HL-60 (cell line): ENCODE data around the gene STRA6.

Experiments
- DNase-seq, 2 experiments: peaks; one replicate each; pipeline ENCODE4 v3.0.0-alpha.2; 2010 to 2020; ENCODE audit warnings: low read depth in 1 of 2, low spot score in 1 of 2
- H3K27ac ChIP-seq: fragments of 250-450 bp; sonication (Bioruptor Pico); replicated peaks from 2 replicates; pipeline ENCODE4 v1.5.1; 2020; ENCODE audit warnings: mild to moderate bottlenecking, moderate library complexity
- H3K27me3 ChIP-seq: fragments of 250-450 bp; sonication (Bioruptor Pico); 2 replicates; pipeline ENCODE4 v1.5.1; 2021; ENCODE audit warnings: mild to moderate bottlenecking, moderate library complexity; ENCODE audit not compliant: insufficient read depth, poor library complexity, severe bottlenecking
- H3K4me3 ChIP-seq: replicated peaks from 2 replicates; pipeline ENCODE4 v1.5.1; 2011; ENCODE audit warnings: mild to moderate bottlenecking, control low read depth, low read length; ENCODE audit not compliant: insufficient read depth
- GABPA ChIP-seq: IDR thresholded peaks from 2 replicates; pipeline ENCODE4 v1.6.1; 2012; ENCODE audit warnings: low read depth
- POLR2AphosphoS5 ChIP-seq: IDR thresholded peaks from 2 replicates; pipeline ENCODE4 v1.6.1; 2012; ENCODE audit warnings: low read depth
- SPI1 ChIP-seq: IDR thresholded peaks from 2 replicates; pipeline ENCODE4 v1.6.1; 2012; ENCODE audit warnings: low read depth, mild to moderate bottlenecking, borderline replicate concordance
- TF ChIP-seq, protein P1 (sequence below): IDR thresholded peaks from one replicate; pipeline ENCODE4 v1.5.1; 2011; ENCODE audit warnings: low read length, control low read depth, inconsistent platforms; ENCODE audit not compliant: insufficient read depth
- TF ChIP-seq, protein P2 (sequence below): IDR thresholded peaks from 2 replicates; pipeline ENCODE4 v1.6.1; 2012; ENCODE audit warnings: low read depth; ENCODE audit not compliant: insufficient replicate concordance

The STRA6 gene

DNA sequence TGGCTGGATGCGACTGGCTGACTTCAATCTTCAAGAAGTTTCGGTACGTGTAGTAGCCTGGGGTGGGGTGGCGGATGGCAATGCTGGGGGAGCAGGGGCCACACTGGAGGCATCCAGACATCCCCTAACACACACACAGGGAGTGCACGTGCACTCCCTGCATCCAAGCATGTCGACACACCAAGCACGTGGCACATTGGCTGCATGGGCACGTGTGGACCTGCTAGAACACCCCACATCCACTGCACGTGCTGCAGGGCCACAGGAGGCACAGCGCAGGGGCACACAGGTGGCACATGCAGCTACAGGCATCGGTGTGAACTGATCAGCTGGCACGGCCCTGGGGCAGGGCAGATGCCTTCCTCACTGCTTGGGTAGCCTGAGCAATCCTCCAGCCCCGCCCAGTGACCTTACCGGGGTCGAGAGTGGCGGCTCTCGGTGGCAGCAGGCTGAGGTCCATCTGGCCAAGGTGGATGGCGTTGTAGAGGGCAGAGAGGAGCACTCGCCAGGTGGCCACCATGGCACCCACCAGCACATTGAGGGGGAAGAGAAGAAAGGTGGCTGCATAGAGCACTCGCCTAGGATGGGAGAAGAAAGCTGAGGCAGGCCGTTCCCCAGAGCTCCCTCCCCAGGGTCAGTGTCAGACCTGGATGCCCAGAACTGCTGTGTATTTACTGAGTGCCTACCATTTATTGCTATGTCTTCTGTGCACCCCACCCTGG lies 21.5 kb downstream of the STRA6 start:
- Histone ChIP-seq H3K4me3 (no peak overlapping the region), H3K27me3 (no peaks in the 10 kb centered on the region), H3K27ac (no peak overlapping the region)
- no peak for DNase-seq
- TF ChIP-seq GABPA (no peak), SPI1 (no peak), POLR2AphosphoS5 (no peak)
- TF ChIP-seq, protein P1, sequence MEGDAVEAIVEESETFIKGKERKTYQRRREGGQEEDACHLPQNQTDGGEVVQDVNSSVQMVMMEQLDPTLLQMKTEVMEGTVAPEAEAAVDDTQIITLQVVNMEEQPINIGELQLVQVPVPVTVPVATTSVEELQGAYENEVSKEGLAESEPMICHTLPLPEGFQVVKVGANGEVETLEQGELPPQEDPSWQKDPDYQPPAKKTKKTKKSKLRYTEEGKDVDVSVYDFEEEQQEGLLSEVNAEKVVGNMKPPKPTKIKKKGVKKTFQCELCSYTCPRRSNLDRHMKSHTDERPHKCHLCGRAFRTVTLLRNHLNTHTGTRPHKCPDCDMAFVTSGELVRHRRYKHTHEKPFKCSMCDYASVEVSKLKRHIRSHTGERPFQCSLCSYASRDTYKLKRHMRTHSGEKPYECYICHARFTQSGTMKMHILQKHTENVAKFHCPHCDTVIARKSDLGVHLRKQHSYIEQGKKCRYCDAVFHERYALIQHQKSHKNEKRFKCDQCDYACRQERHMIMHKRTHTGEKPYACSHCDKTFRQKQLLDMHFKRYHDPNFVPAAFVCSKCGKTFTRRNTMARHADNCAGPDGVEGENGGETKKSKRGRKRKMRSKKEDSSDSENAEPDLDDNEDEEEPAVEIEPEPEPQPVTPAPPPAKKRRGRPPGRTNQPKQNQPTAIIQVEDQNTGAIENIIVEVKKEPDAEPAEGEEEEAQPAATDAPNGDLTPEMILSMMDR, result no peak
- TF ChIP-seq, protein P2, sequence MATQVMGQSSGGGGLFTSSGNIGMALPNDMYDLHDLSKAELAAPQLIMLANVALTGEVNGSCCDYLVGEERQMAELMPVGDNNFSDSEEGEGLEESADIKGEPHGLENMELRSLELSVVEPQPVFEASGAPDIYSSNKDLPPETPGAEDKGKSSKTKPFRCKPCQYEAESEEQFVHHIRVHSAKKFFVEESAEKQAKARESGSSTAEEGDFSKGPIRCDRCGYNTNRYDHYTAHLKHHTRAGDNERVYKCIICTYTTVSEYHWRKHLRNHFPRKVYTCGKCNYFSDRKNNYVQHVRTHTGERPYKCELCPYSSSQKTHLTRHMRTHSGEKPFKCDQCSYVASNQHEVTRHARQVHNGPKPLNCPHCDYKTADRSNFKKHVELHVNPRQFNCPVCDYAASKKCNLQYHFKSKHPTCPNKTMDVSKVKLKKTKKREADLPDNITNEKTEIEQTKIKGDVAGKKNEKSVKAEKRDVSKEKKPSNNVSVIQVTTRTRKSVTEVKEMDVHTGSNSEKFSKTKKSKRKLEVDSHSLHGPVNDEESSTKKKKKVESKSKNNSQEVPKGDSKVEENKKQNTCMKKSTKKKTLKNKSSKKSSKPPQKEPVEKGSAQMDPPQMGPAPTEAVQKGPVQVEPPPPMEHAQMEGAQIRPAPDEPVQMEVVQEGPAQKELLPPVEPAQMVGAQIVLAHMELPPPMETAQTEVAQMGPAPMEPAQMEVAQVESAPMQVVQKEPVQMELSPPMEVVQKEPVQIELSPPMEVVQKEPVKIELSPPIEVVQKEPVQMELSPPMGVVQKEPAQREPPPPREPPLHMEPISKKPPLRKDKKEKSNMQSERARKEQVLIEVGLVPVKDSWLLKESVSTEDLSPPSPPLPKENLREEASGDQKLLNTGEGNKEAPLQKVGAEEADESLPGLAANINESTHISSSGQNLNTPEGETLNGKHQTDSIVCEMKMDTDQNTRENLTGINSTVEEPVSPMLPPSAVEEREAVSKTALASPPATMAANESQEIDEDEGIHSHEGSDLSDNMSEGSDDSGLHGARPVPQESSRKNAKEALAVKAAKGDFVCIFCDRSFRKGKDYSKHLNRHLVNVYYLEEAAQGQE, result no peak

DNA sequence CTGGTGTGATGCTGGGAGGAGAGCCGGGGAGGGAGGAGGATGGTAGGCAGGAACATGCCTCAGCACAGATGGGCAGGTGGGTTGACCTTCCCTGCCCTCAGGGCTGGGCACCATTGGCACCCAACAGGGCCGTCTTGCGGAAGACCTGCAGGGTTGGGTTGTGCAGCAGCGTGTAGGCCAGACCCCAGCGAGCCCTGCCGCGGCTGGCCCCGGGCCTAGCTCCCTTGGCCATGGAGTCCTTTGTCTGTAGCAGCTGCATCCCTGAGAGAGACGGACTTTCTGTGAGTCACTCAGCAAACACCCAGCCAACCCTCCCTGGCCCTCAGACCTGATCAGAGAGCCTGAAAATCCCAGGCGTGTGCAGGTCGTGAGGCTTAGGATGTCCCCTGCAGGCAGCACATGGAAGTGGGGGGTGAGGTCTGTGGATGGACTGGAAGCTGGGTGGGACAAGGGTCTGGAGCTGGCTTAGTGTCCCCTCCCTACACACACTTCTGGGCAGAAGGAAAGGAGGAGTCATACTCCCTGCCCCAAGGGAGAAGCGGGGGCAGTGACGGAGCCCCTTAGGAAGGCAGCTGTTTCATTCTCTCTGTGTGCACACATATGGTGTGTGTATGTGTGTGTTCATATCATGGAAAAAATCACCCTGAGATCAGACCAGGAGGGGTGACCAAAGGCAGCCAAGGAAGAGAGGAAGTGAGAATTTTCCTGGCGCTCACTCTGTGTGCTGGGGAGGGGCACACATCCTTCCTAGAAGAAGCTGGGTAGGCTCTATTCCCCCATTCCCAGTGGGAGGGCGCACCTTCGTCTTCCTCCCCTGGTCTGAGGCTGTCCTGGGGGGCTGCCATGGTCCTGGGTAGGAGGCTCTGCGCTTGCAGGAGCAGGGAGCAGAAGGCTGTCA lies 22.4 kb downstream of the STRA6 start:
- H3K4me3 ChIP-seq, result no peak overlapping the region
- no peak for DNase-seq
- no peak for TF ChIP-seq SPI1
- TF ChIP-seq, protein P2, result no peak
- no peak for TF ChIP-seq POLR2AphosphoS5
- TF ChIP-seq, protein P1, result no peak
- TF ChIP-seq GABPA, result no peak
- no peaks in the 10 kb centered on the region for H3K27me3 ChIP-seq
- H3K27ac ChIP-seq, result no peak overlapping the region

DNA sequence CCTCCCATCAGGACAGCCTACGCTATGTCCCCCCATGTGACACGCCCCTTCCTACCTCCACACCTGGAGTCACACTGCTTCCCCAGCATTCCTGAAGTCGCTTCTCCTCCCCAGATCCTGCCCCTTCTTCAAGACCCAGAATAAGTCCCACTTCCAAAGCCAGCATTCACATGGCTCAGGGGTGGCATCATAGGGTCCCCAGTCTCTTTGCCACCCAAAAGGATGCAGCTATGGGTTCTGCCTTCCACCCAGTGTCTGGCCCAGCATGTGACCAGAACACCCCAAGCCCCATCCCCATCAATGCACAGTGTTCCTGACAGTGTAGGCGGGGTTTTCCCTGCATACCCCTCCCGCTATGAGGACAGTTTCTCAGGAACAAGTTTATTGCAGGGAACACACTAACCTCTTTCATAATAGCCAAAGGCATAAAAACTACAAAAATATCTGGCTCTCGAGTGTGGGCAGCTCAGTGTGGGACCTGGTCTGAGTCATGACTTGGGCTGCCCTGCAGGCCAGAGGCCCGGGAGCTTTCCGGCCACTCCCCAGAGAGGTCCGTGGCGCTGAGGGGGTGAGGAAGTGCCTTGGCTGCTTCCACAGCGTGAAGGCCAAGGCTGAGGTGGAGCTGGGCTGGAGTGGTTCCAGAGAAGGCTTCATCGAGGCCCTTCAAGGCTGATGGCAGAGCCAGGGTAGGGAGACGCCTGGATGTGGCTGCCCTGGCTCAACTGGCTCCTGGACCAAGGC lies 23.3 kb downstream of the STRA6 start:
- TF ChIP-seq, protein P1, result no peak
- TF ChIP-seq GABPA (no peak), SPI1 (no peak), POLR2AphosphoS5 (no peak)
- TF ChIP-seq, protein P2, result no peak
- H3K4me3 ChIP-seq, result no peak overlapping the region
- DNase-seq, result no peak
- H3K27me3 ChIP-seq, result no peaks in the 10 kb centered on the region
- H3K27ac ChIP-seq, result no peak overlapping the region
